A549 (cell line): ENCODE measurements around the gene KCNJ6. TPM values are rescaled to one million over a fixed set of nuclear protein-coding genes. Genes with fewer than 3 reads are reported as not detected.

ENCODE experiments used
- ATAC-seq, 2 experiments: fragments of 200-7000 bp in 1 of 2; fragments of >200 bp in 1 of 2; cut with Nextera tagmentation in 1 of 2; cut with Tn5 transposase in 1 of 2; 3 replicates each; pipeline versions ENCODE4 v1.8.0 to v1.9.1; 2018 to 2020; ENCODE audit warnings: mild to moderate bottlenecking in 1 of 2, moderate library complexity in 1 of 2
- CTCF ChIA-PET: fragments of 300-600 bp; sonication (Branson Sonifier 250); formaldehyde crosslinking; extraction: SDS; loops from one replicate; lab custom pipeline; 2021; ENCODE audit warnings: antibody characterized with exemption, inconsistent platforms; lab: Yijun Ruan, JAX
- POLR2A ChIA-PET: fragments of 350-600 bp; formaldehyde crosslinking; extraction: SDS; loops from one replicate; lab custom pipeline; 2021; ENCODE audit warnings: antibody characterized with exemption, inconsistent platforms; lab: Yijun Ruan, JAX
- DNase-seq, 2 experiments: peaks; one replicate each; pipeline versions ENCODE4 v3.0.0 to v3.0.0-alpha.2; 2011 to 2016; ENCODE audit warnings: low read depth in 1 of 2, low spot score in 1 of 2
- FAIRE-seq: peaks from 2 replicates; lab custom pipeline; 2011; peaks lifted over from hg19 to GRCh38; lab: Jason Lieb, UNC
- H3K27ac ChIP-seq, 2 experiments: fragments of >200 bp; sonication (Bioruptor Twin); formaldehyde crosslinking; 3 replicates each; pipeline ENCODE4 v1.5.1; 2016 to 2017
- H3K4me1 ChIP-seq: fragments of >200 bp; sonication (Bioruptor Twin); formaldehyde crosslinking; 3 replicates; pipeline ENCODE4 v1.6.1; 2016
- H3K4me2 ChIP-seq: fragments of >200 bp; sonication (Bioruptor Twin); formaldehyde crosslinking; 3 replicates; pipeline ENCODE4 v1.6.1; 2016
- H3K4me3 ChIP-seq: fragments of >200 bp; sonication (Bioruptor Twin); formaldehyde crosslinking; 3 replicates; pipeline ENCODE4 v1.5.1; 2016
- H3K9me3 ChIP-seq: fragments of >200 bp; sonication (Bioruptor Twin); formaldehyde crosslinking; 3 replicates; pipeline ENCODE4 v1.6.1; 2016
- ATOH8 ChIP-seq: fragments of 250-450 bp; sonication (Bioruptor Pico); IDR thresholded peaks from 2 replicates; pipeline ENCODE4 v1.5.0; 2020; ENCODE audit warnings: low read depth, mild to moderate bottlenecking, moderate library complexity
- BCL3 ChIP-seq: fragments of >200 bp; sonication (Bioruptor Twin); formaldehyde crosslinking; IDR thresholded peaks from 3 replicates; pipeline ENCODE4 v1.6.1; 2016
- CBX8 ChIP-seq: fragments of 200-600 bp; sonication (generic); IDR thresholded peaks from 2 replicates; pipeline ENCODE4 v1.6.1; 2016
- E2F6 ChIP-seq: IDR thresholded peaks from 2 replicates; pipeline ENCODE4 v1.6.1; 2012; ENCODE audit warnings: low read depth, borderline replicate concordance
- ELK1 ChIP-seq: fragments of 150-350 bp; IDR thresholded peaks from 2 replicates; pipeline ENCODE4 v1.6.1; 2014; ENCODE audit warnings: low read depth, mild to moderate bottlenecking, low read length
- FOXS1 ChIP-seq: fragments of 250-450 bp; sonication (Bioruptor Pico); IDR thresholded peaks from 2 replicates; pipeline ENCODE4 v1.5.0; 2020; ENCODE audit warnings: mild to moderate bottlenecking, moderate library complexity
- GATA3 ChIP-seq: IDR thresholded peaks from 2 replicates; pipeline ENCODE4 v1.6.1; 2012; ENCODE audit warnings: borderline replicate concordance
- HDAC2 ChIP-seq: fragments of 200-600 bp; sonication (generic); IDR thresholded peaks from 2 replicates; pipeline ENCODE4 v1.6.1; 2016
- HES2 ChIP-seq: fragments of >200 bp; sonication (Bioruptor Twin); formaldehyde crosslinking; IDR thresholded peaks from 2 replicates; pipeline ENCODE4 v1.6.1; 2016
- HEYL ChIP-seq: fragments of 250-450 bp; sonication (Bioruptor Pico); IDR thresholded peaks from 2 replicates; pipeline ENCODE4 v1.8.0; 2021; ENCODE audit warnings: mild to moderate bottlenecking, moderate library complexity
- JUN ChIP-seq, 2 experiments: fragments of >200 bp; sonication (Bioruptor Twin); formaldehyde crosslinking; IDR thresholded peaks; 2 replicates in 1 of 2; 3 replicates in 1 of 2; pipeline ENCODE4 v1.6.1; 2016 to 2017
- KDM5A ChIP-seq: fragments of 200-600 bp; sonication (generic); IDR thresholded peaks from 2 replicates; pipeline ENCODE4 v1.6.1; 2016; ENCODE audit warnings: antibody characterized with exemption, mild to moderate bottlenecking
- MAFK ChIP-seq: fragments of 450-650 bp; IDR thresholded peaks from 2 replicates; pipeline ENCODE4 v1.6.1; 2014; ENCODE audit not compliant: partially characterized antibody
- MYC ChIP-seq: IDR thresholded peaks from 2 replicates; pipeline ENCODE4 v1.6.1; 2012; ENCODE audit warnings: mild to moderate bottlenecking, inconsistent platforms, low read length, improper control_type of control experiment, borderline replicate concordance
- PBX3 ChIP-seq: IDR thresholded peaks from 2 replicates; pipeline ENCODE4 v1.6.1; 2012
- PHF8 ChIP-seq: fragments of 200-600 bp; sonication (generic); IDR thresholded peaks from 2 replicates; pipeline ENCODE4 v1.6.1; 2016; ENCODE audit warnings: low read depth, mild to moderate bottlenecking, antibody characterized with exemption, moderate library complexity, borderline replicate concordance
- RNF2 ChIP-seq: fragments of 200-600 bp; sonication (generic); IDR thresholded peaks from 2 replicates; pipeline ENCODE4 v1.6.1; 2016; ENCODE audit warnings: low read depth, mild to moderate bottlenecking, antibody characterized with exemption, moderate library complexity, borderline replicate concordance
- SMC3 ChIP-seq: fragments of >200 bp; sonication (Bioruptor Twin); formaldehyde crosslinking; IDR thresholded peaks from 3 replicates; pipeline ENCODE4 v1.6.1; 2018; ENCODE audit warnings: inconsistent platforms
- TP53 ChIP-seq: fragments of 250-450 bp; sonication (Bioruptor Pico); IDR thresholded peaks from 2 replicates; pipeline ENCODE4 v1.5.0; 2021; ENCODE audit warnings: mild to moderate bottlenecking, moderate library complexity
- WGBS: methylation state at CpG from one replicate; pipeline ENCODE4 v1.1.6; 2017; ENCODE audit errors: missing lambda C conversion rate; 5-methylcytosine and 5-hydroxymethylcytosine counted together
- polyA plus RNA-seq, 4 experiments: library from polyadenylated mRNA; depleted of rRNA in 3 of 4; stranded (reverse); fragments of >200 nt; fragmentation: RNase III in 1 of 4; extraction: RNeasy Plus Mini Kit Qiagen cat#74134 plus additional on column Dnase treatment in 1 of 4; gene quantifications; 2 replicates in 3 of 4; 3 replicates in 1 of 4; pipeline ENCODE4 v1.2.3, GENCODE V29; 2011 to 2017

Gene KCNJ6
- polyA plus RNA-seq, 2 of the 4 experiments (the other 2 are of a cell fraction): 0.68 to 1.4 TPM

- Histone ChIP-seq H3K4me1 (peaks cover 9% of the 10 kb centered on the region; the same call in 1 of the 3 replicates), H3K4me3 (no peak overlapping the region), H3K27ac (no peak overlapping the region), H3K4me2 (no peak overlapping the region), H3K9me3 (no peaks in the 10 kb centered on the region)
- WGBS: 68% methylated on average over 6 of the region's 6 CpGs
- ChIA-PET POLR2A (no interaction called here), CTCF (interaction anchor here (1.6 kb wide), 1 partner anchor 198 kb away, joined by 6 read pairs; no protein-coding TSS in a partner anchor)
- TF ChIP-seq PHF8 (no peak), KDM5A (no peak), JUN (IDR thresholded peaks at IDR 0.05) (no peak), E2F6 (no peak), RNF2 (no peak), HES2 (no peak), PBX3 (no peak), ATOH8 (CRISPR knock-in tag) (no peak)
- peak in 1 of 2 experiments; percentile 50; a peak in 1 of 6 replicates for ATAC-seq
- no peak for FAIRE-seq
- no peak for DNase-seq
These were observed 6.3 kb downstream of the KCNJ6 start for GRCh38 chr21:37909936-37910335.

GRCh38 chr21:37908691-37909090 lies 7.6 kb downstream of the KCNJ6 start:
- ATAC-seq: no peak
- CTCF ChIA-PET: interaction anchor here (0.9 kb wide), 1 partner anchor 197 kb away, joined by 3 read pairs; no protein-coding TSS in a partner anchor
- no peak for DNase-seq
- H3K4me1 ChIP-seq: 0 out of 3 replicates have a peak, but pooled peaks cover 5% of the 10 kb centered on the region
- no peak for FAIRE-seq
- no peak for TF ChIP-seq TP53 (CRISPR knock-in tag)
- no peak for TF ChIP-seq HEYL
- TF ChIP-seq MYC: no peak
- TF ChIP-seq FOXS1 (CRISPR knock-in tag): no peak
- TF ChIP-seq BCL3: no peak
- 36% methylated on average over 2 of the region's 2 CpGs for WGBS
- POLR2A ChIA-PET: interaction anchor here (0.6 kb wide), 1 partner anchor 246 kb away, joined by 4 read pairs; no protein-coding TSS in a partner anchor
- H3K9me3 ChIP-seq: no peaks in the 10 kb centered on the region
- no peak overlapping the region for H3K27ac ChIP-seq
- no peak overlapping the region for H3K4me2 ChIP-seq
- no peak overlapping the region for H3K4me3 ChIP-seq

GRCh38 chr21:37907076-37907475 lies 9.2 kb downstream of the KCNJ6 start:
- Histone ChIP-seq H3K4me3 (no peak overlapping the region), H3K4me2 (no peak overlapping the region), H3K27ac (no peak overlapping the region), H3K9me3 (no peaks in the 10 kb centered on the region), H3K4me1 (0 out of 3 replicates have a peak, but pooled peaks cover 5% of the 10 kb centered on the region)
- POLR2A ChIA-PET: no interaction called here
- WGBS: 33% methylated on average over 4 of the region's 4 CpGs
- TF ChIP-seq HDAC2 (no peak), GATA3 (no peak)
- CTCF ChIA-PET: interaction anchor here (1.3 kb wide), 1 partner anchor 10 kb away, joined by 3 read pairs; no protein-coding TSS in a partner anchor
- no peak for DNase-seq
- no peak for ATAC-seq
- FAIRE-seq: no peak

GRCh38 chr21:37905291-37905690 lies 11.0 kb downstream of the KCNJ6 start:
- Histone ChIP-seq H3K4me1 (0 out of 3 replicates have a peak, but pooled peaks cover 5% of the 10 kb centered on the region), H3K4me3 (no peak overlapping the region), H3K9me3 (no peaks in the 10 kb centered on the region), H3K27ac (no peak overlapping the region), H3K4me2 (no peak overlapping the region)
- ATAC-seq (no peak), DNase-seq (no peak), FAIRE-seq (no peak)
- 69% methylated on average over 5 of the region's 5 CpGs for WGBS
- ChIA-PET POLR2A (interaction anchor here (1.0 kb wide), 1 partner anchor 447 kb away, joined by 3 read pairs; no protein-coding TSS in a partner anchor), CTCF (no interaction called here)
- TF ChIP-seq RNF2: no peak
- no peak for TF ChIP-seq GATA3
- no peak for TF ChIP-seq SMC3
- TF ChIP-seq CBX8: no peak
- no peak for TF ChIP-seq ELK1
- no peak for TF ChIP-seq HEYL
- no peak for TF ChIP-seq MAFK
- TF ChIP-seq PBX3: no peak
- TF ChIP-seq HES2: no peak
